Superior temporal gyrus (tissue), 1 donor: ENCODE results near the gene PMFBP1.
A peak's percentile ranks its signal among the peaks of the same experiment; 100 is the strongest.

Experiments used
- DNase-seq: peaks from one replicate; pipeline ENCODE4 v3.0.0-alpha.2; 2016; ENCODE audit errors: extremely low spot score

PMFBP1 gene, protein sequence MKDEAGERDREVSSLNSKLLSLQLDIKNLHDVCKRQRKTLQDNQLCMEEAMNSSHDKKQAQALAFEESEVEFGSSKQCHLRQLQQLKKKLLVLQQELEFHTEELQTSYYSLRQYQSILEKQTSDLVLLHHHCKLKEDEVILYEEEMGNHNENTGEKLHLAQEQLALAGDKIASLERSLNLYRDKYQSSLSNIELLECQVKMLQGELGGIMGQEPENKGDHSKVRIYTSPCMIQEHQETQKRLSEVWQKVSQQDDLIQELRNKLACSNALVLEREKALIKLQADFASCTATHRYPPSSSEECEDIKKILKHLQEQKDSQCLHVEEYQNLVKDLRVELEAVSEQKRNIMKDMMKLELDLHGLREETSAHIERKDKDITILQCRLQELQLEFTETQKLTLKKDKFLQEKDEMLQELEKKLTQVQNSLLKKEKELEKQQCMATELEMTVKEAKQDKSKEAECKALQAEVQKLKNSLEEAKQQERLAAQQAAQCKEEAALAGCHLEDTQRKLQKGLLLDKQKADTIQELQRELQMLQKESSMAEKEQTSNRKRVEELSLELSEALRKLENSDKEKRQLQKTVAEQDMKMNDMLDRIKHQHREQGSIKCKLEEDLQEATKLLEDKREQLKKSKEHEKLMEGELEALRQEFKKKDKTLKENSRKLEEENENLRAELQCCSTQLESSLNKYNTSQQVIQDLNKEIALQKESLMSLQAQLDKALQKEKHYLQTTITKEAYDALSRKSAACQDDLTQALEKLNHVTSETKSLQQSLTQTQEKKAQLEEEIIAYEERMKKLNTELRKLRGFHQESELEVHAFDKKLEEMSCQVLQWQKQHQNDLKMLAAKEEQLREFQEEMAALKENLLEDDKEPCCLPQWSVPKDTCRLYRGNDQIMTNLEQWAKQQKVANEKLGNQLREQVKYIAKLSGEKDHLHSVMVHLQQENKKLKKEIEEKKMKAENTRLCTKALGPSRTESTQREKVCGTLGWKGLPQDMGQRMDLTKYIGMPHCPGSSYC

DNA sequence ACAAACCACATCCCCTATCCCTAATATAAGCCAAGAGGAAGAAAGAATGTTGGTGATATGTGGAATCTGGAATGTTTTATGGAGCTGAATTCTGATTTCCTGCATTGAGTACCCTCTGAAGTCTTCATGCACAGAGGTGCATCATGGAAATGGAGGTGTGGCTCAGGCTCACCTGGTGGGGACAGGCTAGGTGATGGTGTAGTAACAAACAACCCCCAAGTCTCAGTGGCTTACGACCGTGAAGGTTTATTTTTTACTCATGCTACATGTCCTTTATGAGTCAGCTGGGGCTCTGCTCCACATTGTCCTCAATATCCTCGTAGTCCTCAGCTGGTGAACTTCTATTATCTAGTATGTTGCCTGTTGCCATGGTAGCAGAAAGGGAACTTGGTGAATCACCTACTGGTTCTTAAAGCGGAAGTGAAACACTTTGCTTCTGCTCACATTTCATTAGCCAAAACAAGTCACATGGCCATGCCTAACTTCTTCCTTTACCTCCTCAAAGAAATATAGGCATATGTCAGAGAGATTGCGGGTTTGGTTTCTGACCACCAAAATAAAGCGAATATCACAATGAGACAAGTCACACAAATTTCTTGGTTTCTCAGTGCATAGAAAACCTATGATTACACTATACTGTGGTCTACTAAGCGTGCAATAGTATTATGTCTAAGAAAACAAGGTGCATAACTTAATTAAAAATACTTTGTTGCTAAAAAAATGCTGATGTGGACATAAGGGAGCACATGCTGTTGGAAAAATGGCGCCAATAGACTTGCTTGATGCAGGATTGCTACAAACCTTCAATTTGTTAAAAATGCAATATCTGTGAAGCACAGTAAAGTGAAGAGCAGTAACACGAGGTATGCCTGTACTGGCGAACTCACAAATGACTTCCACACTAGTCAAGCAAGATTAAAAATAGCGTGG lies at the start of gene PMFBP1:
Gene PMFBP1, minus strand, starts transcription at position 51 of the 930 bp plus-strand sequence. CDS start 947 bp downstream, outside the sequence.
- DNase-seq: peak; percentile 68

GRCh38 chr16:72221630-72222024 lies 49.7 kb upstream of the PMFBP1 start:
- no peak for DNase-seq

DNA sequence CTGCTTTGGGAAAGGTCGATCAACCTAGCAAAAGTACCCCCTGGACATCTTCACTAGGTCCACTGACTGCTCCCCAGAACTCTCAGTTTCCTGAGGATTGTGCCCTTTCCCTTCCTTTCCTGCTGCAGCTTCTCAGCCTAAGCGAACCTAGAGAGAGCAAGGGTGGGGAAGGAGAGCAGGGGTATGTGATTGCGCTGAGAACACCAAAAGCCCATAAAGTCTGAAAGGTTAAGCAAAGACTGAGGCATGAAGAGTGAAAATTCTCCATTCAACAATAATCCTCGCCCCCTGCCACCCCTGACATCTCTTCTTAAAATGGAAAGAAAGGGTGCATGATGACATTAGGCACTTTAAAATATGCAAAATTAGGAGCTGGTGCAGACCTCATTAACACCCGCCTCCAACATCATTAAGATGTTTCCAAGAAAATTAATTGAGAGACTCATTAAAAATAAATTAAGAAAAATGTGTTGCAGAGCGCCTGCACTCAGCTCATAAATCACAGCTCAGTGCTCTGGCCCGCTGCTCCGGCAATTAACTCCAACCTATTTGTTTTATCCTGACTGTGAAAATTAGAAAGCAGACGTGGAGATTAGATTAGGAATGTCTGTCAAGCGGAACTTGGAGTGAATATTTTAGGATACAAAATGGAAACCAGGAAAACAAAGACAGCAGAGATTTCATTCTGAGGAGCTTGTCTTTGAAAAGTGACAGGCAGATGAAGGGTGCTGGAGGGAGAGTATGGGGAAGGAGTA lies 49.1 kb upstream of the PMFBP1 start:
- no peak for DNase-seq

GRCh38 chr16:72219282-72219681 lies 47.3 kb upstream of the PMFBP1 start:
- DNase-seq: no peak

DNA sequence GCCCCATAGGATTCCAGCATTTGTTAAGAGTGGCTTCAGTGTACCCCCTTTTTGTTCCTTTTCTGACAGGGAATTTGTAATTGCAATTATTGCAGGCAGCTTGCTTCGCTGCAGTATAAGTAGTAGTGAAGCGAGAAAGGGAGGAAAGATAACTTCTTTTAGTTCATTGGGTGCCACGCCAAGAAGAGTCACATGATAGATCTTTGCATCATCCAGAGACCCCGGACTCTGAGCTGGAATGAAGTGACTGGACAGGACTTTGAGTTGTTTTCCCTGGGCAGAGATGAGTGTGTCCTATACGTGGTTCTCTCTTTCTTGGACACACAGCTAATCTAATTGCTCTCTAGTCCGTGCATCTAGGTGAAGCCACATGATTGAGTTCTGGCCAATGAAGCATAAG lies 44.8 kb upstream of the PMFBP1 start:
- no peak for DNase-seq

GRCh38 chr16:72214821-72215220 lies 42.9 kb upstream of the PMFBP1 start:
- DNase-seq: no peak

DNA sequence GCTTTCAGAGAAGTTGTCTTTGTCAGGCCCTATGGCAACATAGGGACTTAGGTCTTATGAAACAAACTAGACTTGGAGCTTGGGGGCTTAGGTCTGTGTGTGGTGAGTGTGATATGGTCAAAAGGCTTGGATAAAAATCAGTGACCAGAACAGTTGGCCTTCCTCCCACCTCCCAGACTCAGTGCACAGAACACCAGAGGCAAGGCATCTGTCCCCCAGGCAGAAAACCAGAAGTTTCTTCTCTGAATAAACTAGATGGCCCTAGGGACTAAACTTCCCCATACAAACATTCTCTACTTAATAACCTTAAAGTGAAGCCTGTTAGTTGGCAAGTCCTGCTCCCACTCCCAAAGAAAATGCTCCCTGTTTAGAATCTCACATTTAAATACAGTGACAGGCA lies 39.2 kb upstream of the PMFBP1 start:
- no peak for DNase-seq

- no peak for DNase-seq
Observed at GRCh38 chr16:72210555-72210954, 38.6 kb upstream of the PMFBP1 start.

DNA sequence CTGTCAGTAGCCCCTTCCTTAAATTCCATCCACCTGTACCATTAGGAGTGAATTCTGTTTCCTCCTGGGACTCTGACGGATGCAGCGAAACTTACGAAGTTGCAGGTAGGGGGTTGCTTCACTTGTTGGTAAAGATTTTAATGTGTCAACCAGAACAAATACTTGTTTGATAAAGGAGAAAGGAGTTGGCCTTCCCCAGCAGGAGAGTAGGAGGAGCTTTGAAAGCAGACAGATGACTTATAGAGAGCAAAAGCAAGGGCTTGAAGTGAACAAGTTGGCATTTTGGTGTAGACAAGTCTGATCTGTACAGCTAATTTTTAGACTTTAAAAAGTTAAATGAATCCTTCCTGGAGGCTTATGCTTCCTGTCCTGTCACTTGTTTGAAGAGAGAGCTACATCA lies 38.1 kb upstream of the PMFBP1 start:
- no peak for DNase-seq

GRCh38 chr16:72206299-72206698 lies 34.3 kb upstream of the PMFBP1 start:
- no peak for DNase-seq

DNA sequence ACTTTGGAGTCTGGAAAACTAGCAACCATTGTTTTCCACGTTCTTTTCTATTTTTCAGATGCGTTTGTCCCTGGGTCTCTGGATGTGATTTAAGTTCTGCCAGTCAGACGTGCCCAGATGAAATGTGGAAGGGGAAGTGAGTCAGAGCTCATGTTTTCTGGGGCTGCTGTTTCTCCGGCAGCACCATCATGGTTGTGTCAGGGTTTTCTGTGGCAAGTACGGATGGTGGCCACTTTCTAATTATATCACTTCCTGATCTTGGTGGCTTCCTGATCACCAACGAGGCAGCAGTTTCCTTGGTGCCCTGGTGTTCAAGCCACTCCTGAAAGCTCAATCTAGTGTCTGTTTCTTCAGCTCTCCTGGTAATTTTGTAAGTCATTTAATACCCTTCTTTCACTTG lies 31.4 kb upstream of the PMFBP1 start:
- DNase-seq: no peak

DNA sequence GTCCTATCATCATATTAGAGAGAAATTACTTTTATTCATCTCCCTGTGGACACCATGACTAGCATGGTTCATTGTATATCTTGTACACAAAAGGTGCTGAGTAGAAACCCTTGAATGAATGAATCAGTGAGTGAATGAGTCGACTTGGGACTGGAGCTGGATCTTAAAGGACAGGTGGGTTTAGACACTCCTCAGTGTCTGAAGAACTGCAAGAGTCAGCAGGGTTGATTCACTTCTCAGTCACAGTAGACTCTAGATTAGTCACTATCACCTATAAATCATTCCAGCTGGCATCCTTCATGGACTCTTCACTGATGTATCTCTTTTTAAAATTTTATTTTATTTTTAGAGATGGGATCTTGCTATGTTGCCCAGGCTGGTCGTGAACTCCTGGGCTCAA lies 30.1 kb upstream of the PMFBP1 start:
- no peak for DNase-seq

GRCh38 chr16:72201387-72201786 lies 29.4 kb upstream of the PMFBP1 start:
- DNase-seq: no peak

DNA sequence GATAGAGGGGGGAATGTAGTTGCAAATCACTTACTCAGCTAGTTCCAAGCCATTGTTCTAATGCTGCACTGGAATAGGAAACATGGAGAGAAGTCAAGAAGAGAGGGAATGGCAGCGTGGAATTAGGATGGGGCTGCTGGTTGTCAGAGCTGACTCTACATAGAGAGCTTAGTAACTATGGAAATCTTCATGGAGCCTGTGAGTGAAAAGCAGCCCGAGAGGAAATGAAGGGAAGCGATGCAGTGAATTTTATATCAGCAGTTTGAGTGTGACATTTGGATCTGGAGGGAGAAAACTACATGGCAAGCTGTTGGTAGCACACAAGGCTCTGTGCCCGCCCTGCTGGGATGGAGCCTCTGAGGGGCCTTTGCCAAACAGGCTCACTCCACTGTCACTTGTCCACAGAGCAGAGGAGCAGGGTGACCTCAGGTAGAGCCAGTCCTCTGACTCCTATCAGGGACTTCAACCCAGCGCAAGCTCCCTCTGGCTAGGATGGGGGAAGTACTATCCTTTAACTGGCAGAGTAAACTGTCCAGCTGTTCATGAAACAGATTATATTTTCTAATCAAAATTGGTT lies 27.9 kb upstream of the PMFBP1 start:
- DNase-seq: peak; percentile 22

DNA sequence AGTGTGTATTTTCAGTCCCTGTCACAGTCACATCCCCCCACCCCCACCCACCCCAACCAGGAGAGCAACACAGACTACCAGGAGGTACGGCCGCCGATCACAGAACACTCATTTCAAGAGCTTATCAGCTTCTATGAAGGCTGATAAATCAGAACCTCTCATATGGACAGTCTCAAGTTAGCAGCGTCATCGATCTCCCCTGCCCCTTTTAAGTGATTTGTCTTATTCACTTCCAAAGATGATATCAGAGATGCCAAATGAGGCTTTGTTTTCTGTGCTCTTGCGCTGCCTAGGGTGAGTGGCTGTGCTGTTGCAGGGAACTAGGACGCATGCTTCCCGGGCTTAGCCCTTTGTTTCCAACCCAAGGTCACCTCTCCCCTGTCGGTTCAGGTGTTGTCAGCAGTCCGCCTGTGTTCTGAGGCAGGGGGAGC lies 26.8 kb upstream of the PMFBP1 start:
- DNase-seq: peak; percentile 53

DNA sequence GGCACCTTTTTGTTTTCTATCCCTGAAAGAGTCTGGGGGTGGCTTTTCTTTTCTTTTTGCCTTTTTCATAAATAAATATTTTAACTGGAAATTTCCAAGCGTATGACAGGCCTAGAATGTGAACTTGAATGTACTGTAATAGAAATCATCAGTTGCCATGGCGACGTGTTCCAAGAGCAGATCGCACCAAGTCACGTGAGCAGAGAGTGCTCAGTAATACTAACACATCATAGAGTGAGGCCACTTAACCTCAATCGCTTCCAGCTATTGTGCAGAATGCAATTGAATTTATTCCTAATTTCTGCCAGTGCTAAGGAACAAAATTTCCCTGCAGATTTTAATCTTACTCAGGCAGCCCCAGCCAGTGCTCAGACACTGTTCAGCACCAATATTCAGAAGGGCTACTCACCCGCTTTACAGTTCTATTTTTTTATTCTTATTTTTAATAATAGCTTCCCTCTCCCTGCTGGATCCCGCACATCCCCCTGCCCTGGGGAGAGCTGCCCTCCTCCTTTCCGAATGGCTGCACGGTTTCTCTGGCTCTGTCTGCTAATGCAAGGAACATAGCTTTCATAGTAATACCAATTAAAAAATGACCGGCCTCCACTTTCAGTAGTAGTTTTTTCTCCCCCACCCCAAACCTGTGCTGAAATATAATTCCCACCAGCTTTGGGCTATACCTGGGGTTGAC lies 26.2 kb upstream of the PMFBP1 start:
- peak; percentile 93 for DNase-seq

DNA sequence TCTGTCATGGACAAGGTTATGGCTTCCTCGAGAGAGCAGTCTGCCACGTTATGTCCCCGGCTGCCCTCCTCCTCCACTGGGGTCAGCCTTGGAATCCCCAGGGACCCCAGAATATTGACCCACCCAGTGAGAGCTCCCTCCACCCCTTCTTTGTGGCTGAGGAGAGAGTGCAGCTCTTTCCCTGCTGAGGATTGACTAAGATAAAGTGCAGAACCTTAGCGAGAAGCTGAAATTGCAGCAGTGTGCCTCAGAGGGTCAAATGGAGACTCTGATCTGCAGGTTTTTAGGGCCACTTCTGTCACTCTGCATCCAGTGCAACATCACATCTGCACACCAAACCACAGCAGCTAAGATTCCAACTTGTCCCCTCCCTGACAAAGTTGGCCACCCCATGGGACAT lies 25.6 kb upstream of the PMFBP1 start:
- DNase-seq: no peak

DNA sequence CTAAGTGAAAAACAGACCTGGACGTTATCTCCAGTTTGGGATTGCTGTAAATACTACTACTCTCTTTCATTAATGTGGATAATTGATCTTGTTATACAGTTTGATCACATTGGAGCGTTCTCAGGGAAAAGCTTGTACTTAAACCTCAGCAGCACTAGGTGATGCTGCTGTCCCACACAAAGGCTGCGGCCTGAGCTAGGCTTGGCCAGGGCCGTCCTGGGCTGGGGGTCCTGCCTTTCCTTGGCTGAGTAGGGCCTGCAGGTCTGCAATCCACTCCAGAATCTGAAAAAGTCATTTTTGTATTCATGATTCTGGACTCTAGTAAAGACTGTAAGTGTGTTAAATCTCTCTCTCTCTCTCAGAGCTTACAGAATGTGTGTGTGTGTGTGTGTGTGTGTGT lies 23.7 kb upstream of the PMFBP1 start:
- DNase-seq: no peak

DNA sequence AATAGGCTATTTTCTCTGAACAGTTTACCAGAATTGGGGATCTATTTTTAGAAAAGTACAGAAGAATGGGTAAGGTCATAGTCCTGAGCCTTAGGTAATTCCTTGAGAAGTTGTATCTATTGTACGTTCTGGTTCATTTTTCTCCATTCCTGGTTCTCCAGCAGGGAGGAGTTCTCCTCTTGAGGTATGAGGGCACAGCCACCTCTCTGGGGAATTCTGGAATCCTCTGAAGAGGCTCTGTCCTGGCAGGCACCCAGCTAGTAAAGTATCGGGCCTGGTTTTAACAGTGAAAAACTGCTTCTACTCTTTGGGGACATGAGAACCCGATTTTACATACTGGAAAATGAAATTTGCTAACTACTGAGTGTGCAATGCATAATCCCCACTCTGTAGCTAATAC lies 19.6 kb upstream of the PMFBP1 start:
- no peak for DNase-seq

DNA sequence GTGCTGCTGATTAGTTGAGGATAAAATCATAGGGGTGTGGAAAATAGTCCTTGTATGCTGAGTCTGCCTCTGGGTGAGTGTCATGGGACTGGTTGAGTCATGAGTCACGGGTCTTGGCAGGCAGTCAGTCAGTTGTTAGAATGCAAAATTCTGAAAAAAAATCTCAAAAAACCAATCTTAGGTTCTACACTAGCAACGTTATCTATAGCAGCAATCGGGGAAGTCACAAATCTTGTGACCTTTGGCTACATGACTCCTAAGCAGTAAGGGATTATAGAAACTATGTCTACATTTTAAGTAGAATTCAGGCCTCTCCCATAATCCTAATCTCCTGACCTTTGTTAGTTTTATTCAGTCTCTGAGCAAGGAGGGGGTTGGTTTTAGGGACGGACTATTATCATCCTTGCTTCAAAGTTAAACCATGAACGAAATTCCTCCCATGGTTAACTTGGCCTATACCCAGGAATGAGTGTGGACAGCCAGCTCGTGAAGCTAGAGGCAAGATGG lies 18.0 kb upstream of the PMFBP1 start:
- no peak for DNase-seq
